HG03442 (cell line): ENCODE results near the gene PITX2.

ENCODE experiments used
- ATAC-seq: cut with Tn5 transposase; IDR thresholded peaks from one replicate; pipeline ENCODE4 v1.9.1; 2021; ENCODE audit warnings: mild to moderate bottlenecking, moderate library complexity; ENCODE audit not compliant: unreplicated experiment

PITX2 gene

GRCh38 chr4:110622841-110623717, at the start of gene PITX2:
Gene PITX2 (minus strand): TSS chr4:110623077. CDS start chr4:110622460, 617 bp downstream.
- ATAC-seq, result peak; percentile 86

DNA sequence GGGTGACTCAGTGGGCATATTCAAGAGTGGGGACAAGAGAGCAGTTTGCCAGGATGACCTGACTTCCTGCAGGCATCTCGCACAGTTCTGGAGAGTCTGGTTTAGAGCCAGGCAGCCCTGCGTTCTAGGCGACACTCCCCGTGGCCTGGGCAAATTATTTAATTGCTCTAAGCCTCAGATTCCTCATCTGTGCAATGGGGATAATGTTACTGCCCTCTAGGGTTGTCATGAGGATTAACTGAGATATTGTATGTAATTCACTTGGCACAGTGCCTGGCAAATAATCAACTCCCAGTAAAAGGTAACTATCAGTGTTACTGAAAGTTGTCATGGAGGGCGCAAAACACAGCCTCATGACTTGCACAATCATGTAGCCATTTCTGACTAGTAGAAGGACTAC, 48.8 kb upstream of the PITX2 start:
- ATAC-seq, result no peak

DNA sequence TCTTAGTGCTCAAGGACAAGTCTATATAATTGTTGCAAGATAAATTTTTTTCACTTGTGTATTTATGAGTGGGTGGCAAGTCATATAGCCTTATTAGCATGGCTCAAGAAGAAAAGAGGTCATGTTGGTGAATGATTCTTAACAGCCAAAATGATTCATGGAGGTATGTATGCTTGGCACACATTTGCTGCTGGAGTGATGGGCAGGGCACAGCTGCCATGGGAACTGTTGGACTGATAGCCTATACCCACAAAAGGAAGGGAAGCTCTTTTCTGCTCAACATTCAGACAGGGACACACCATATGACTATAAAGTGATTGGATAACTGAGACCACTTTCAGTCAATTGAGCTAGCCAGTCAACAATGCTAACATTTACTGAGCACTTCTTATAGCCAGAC, 46.8 kb upstream of the PITX2 start:
- no peak for ATAC-seq

GRCh38 chr4:110668463-110669235, 45.8 kb upstream of the PITX2 start:
- no peak for ATAC-seq

DNA sequence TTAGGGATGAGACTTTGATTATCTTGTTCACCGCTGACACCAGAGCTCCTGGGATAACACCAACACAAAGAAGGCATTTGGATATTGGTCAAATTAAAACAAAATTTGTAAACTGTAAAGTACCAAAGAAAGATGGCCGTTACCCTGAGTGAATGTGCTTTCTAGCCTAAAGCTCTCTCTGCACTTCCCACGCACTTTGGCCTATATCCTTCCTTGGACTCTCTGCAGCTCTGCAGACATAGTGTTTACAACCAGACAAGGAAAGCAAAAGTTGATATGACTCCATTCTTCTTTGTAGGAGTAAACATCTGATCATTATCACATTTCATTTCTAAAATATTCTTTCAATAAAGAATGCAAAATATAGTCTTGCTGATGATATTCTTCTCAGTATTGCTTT, 44.8 kb upstream of the PITX2 start:
- ATAC-seq, result no peak

DNA sequence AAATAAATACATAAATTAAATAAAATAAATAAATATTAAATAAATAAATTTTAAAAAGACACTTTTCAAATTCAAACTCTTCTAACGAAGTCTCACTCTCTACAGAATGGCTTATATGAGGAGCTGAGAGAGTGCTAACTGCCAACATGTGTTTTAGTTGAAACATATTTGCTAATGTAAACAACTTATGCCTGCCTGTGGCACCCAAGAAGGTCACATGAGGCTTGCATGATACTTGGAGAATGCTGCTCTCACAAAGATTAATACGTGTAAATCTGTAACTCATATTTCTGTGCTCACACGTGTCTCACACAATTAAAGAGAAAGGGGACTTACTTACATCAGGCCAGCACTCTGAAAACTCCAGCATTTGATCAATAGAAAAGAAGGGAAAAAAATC, 43.2 kb upstream of the PITX2 start:
- no peak for ATAC-seq

DNA sequence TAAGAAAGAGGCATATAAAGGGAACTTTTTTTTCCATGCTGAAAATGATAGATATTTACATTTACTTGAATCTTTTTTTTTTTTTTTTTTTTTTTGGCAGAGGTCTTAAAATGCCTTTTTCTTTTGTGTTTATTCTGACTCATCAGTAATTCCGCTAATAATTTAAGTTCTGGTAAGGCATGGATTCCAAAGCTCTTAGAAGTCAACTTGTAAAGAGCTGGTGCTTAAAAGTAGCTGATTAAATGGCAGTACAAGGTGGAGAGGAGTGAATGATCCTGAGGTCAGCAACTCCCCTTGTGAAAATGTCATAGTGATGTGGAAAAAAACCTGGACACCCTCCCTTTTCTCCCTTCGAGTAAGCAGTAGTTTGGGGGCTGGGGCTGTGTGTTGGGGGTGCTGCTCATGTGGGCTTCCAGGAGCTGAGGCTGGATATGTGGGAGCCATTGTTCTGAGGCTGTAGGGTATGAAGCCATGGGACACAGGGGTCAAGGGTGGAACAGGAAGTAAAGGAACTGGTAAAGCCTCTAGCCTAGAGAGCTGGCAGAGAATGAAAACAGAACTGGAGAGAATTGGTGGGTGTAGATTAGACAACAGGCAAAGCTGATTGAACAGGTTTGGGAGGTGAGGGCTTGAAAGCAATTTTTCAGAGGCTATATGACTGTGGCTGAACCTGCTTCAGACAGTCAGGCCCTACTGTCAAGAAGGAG, 41.0 kb upstream of the PITX2 start:
- no peak for ATAC-seq

- no peak for ATAC-seq
Measured at GRCh38 chr4:110663206-110663605, 40.3 kb upstream of the PITX2 start.

DNA sequence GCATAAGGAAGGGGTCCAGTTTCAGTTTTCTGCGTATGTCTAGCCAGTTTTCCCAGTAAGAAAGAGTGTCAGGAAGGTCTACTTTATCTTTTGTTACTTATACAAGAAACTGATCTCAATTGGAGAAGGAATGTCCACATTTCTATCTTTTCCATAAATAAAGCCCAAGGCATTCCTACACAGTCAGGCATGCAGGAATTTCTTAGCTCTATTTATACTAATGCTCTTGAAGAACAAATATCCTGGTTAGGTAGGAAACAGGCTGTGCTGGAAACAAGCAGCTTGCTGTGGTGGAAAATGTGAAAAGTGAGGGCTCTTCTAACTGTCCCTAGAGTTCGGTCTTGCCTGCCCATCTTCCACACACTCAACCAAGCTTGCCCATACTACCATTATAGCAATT, 37.9 kb upstream of the PITX2 start:
- ATAC-seq, result no peak

- no peak for ATAC-seq
Measured at GRCh38 chr4:110654254-110654635, 31.4 kb upstream of the PITX2 start.

- ATAC-seq, result no peak
Measured at GRCh38 chr4:110653321-110654253, 30.7 kb upstream of the PITX2 start.

GRCh38 chr4:110644008-110644407, 21.1 kb upstream of the PITX2 start:
- no peak for ATAC-seq

DNA sequence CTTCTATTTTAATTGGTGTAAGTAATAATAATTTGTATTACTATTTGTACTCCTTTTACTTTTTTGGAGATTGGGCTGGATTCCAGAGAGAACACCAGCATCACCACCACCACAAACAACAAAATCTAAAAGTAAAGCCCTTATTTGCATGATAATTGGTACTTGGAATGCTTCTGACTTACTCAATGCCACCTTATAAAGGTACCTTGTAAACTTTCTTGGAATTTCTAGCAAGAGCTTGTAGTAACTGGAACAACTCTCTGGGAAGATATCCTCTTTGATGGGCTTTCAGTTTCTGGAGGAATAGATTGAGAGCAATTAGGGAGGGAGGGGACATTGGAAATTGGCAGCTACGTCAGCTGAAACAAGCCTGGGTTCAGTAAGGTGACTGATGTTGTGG, 20.2 kb upstream of the PITX2 start:
- no peak for ATAC-seq

GRCh38 chr4:110641218-110641617, 18.3 kb upstream of the PITX2 start:
- no peak for ATAC-seq

DNA sequence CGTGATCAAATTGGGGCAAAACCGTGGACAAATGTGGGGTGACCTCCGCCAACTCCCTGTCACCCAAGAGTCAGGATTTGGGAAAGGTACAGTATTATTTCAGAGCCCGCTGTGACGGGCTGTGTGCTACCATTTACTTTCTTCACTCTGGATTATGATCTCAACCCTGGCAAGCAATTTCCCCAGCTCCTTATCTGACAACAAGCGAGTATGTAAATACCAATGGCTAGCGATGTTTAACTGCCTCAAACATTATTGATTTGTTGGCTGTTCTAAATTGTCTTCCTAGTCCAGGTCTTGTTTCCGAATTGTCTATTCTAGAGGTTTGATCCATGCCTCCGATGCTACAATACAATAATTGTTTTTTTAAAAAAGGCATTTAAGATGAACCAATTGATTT, 17.7 kb upstream of the PITX2 start:
- ATAC-seq, result no peak

DNA sequence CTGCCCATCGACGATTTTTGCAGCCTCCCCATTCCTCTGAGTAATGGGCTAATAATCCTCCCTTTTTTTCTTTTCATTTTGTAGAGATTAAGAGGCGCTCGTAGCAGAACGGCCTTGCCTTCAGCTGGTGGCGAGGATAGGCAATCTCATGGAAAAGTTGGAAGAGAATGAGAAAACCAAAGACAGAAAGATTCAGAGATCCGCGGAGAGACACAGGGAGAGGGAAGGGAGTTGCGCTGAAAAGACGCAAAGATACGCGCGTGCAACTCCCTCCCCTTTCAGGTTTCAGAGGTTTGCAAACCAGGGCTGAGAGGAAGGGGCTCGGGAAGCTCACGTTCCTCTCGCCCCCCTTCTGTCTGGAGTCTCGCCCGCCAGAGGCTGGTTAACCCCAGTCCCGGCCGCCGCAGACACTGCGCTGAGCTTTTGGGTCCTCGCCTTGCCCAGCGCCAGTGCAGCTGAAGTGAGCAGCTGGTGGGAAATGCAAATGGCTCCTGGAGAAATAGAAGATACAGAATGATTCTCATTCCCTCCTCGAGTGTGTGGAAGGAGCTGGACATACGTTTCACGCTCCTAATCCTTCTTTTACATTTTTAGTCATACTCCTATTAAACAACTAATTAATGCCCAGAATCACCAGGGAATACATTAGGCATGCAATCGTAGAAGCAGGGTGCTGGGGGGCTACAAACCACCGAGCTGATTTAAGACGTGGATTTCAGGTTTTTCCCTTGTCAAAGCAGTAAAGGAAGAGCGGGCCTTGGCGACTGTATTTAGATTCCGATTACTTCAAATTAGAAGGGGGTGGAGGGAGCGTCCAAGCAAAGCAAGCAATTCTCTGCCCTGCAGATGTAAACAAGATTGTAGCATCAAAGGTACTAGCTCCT, 16.6 kb upstream of the PITX2 start:
- ATAC-seq, result no peak

DNA sequence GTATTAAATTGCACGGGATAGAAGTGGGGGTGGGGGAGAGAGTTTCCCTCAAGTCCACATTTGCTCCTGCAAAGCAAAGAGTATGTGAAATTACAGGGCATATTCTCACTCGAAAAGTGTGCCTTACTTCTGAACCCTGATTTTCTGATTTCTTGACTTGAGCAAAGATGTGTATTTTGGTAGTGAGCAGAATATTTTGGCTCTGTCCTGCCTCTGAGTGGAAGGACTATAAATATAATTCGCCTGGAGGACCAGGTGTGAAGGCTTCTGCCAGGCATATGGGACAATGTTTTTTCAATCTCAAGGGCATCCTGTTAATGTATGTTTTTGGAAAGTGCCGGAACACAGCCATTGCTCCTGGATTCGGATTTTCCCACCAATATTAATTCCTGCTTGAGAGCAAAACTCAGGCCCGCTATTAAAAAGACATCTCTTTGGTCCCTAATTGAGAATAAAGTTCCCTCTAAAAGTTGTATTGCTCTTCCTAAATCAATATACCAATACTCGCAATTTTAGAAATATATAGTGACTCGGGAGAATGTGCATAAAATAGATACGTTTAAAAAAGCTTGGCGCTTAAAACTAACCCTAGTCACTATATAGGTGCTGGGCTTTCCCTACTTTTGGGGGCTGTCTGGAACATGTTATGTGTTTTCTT, 15.3 kb upstream of the PITX2 start:
- ATAC-seq, result no peak

DNA sequence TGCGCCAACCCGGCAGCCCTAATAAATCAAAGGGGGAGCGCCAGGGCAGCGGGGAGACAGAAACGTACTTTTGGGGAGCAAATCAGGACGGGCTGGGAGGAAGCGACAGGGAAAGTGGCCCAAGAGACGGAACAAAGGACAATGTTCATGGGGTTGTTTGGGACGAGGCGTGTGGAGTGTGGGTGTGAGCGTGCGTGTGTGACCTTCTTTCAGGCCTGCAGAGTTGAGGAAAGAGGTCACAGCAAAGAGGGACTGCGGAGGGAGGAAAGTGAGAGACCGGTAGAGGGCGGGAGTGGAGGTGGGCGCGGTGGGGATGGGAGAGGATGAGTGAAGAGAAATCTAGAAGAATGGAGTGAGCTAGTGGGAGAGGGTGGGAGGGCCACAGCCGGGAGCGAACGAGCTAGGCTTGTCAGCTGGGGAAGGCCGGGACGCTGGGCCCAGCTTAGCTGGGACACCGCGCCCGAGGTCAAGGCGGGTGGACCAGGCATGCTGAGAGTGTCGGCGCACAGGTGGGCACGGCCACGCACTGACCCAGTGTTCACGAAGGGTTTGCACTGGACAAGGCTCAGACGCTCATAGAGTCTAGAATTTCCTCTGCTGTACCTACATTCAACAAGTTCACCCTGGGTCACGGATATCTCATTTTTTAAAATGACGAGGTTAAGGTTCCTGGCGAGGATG, 14.7 kb upstream of the PITX2 start:
- no peak for ATAC-seq
